GM12878 (cell line): ENCODE data around the gene BNIP5. TPM values are rescaled to one million over a fixed set of nuclear protein-coding genes. Genes with fewer than 3 reads are reported as not detected.

Experiments
- ATAC-seq: fragments of 200-7000 bp; cut with Tn5 transposase; 3 replicates; pipeline ENCODE4 v1.9.1; 2020; ENCODE audit warnings: mild to moderate bottlenecking, moderate library complexity
- BruUV-seq: library from RNA; stranded (reverse); fragments of 400-500 nt; replicated peaks from 2 replicates; lab custom pipeline; 2021; lab: Mats Ljungman, UMichigan
- CTCF ChIA-PET: fragments of 300-600 bp; sonication (Branson Sonifier 250); formaldehyde crosslinking; extraction: SDS; loops from one replicate; lab custom pipeline; 2021; ENCODE audit warnings: inconsistent platforms; lab: Yijun Ruan, JAX
- POLR2A ChIA-PET: fragments of 350-600 bp; formaldehyde crosslinking; extraction: SDS; loops from one replicate; lab custom pipeline; 2021; ENCODE audit warnings: inconsistent platforms; lab: Charles Lee
- RAD21 ChIA-PET: fragments of 300-600 bp; sonication (Branson Sonifier 250); formaldehyde crosslinking; loops from one replicate; lab custom pipeline; 2023; ENCODE audit warnings: antibody characterized with exemption; ENCODE audit not compliant: unreplicated experiment; lab: Charles Lee
- SMC1A ChIA-PET: fragments of 300-600 bp; sonication (Branson Sonifier 250); formaldehyde crosslinking; loops from one replicate; lab custom pipeline; 2023; ENCODE audit not compliant: unreplicated experiment, uncharacterized antibody; lab: Charles Lee
- DNase-seq: peaks from one replicate; pipeline ENCODE4 v3.0.0-alpha.2; 2011; ENCODE audit warnings: low read depth, low spot score
- FAIRE-seq: peaks from 3 replicates; lab custom pipeline; 2011; peaks lifted over from hg19 to GRCh38; lab: Jason Lieb, UNC
- H2AFZ ChIP-seq: 2 replicates; pipeline ENCODE4 v1.6.0; 2011; ENCODE audit warnings: low read depth, low read length, control low read depth; ENCODE audit not compliant: control insufficient read depth
- H3K27ac ChIP-seq: 2 replicates; pipeline ENCODE4 v1.5.1; 2011; ENCODE audit warnings: control low read depth; ENCODE audit not compliant: control insufficient read depth, insufficient read depth
- H3K27me3 ChIP-seq, 2 experiments: replicated peaks in 1 of 2; 2 replicates each; pipeline versions ENCODE4 v1.6.0 to v1.6.1; 2011; ENCODE audit warnings: low read length in 1 of 2; ENCODE audit not compliant: control insufficient read depth in 2 of 2, insufficient read depth in 2 of 2
- H3K36me3 ChIP-seq, 2 experiments: 2 replicates each; pipeline ENCODE4 v1.5.1; 2011; ENCODE audit warnings: low read length in 1 of 2; ENCODE audit not compliant: control insufficient read depth in 2 of 2, insufficient read depth in 2 of 2
- H3K4me1 ChIP-seq: 2 replicates; pipeline ENCODE4 v1.6.1; 2011; ENCODE audit warnings: mild to moderate bottlenecking, low read length, moderate library complexity, mixed read lengths; ENCODE audit not compliant: control insufficient read depth, insufficient read depth
- H3K4me2 ChIP-seq: 2 replicates; pipeline ENCODE4 v1.6.0; 2011; ENCODE audit warnings: control low read depth; ENCODE audit not compliant: control insufficient read depth, insufficient read depth
- H3K4me3 ChIP-seq: fragments of 200-600 bp; sonication (generic); 2 replicates; pipeline ENCODE4 v1.5.1; 2016
- H3K79me2 ChIP-seq: 2 replicates; pipeline ENCODE4 v1.6.0; 2011; ENCODE audit warnings: low read length; ENCODE audit not compliant: control insufficient read depth, insufficient read depth
- H3K9ac ChIP-seq: 2 replicates; pipeline ENCODE4 v1.8.0; 2011; ENCODE audit warnings: low read length, control low read depth, mixed read lengths; ENCODE audit not compliant: control insufficient read depth, insufficient read depth
- H3K9me3 ChIP-seq: replicated peaks from 3 replicates; pipeline ENCODE4 v1.5.1; 2011; ENCODE audit warnings: mild to moderate bottlenecking, low read length; ENCODE audit not compliant: control insufficient read depth, insufficient read depth
- H4K20me1 ChIP-seq: 2 replicates; pipeline ENCODE4 v1.6.0; 2011; ENCODE audit not compliant: control insufficient read depth, insufficient read depth
- BACH1 ChIP-seq: fragments of 450-650 bp; IDR thresholded peaks from 2 replicates; pipeline ENCODE4 v1.6.1; 2017; ENCODE audit warnings: mild to moderate bottlenecking, borderline replicate concordance
- CBFB ChIP-seq: IDR thresholded peaks from 2 replicates; pipeline ENCODE4 v1.6.1; 2016; ENCODE audit warnings: antibody characterized with exemption, low read depth
- HCFC1 ChIP-seq: fragments of 150-350 bp; IDR thresholded peaks from 2 replicates; pipeline ENCODE4 v1.6.1; 2014; ENCODE audit warnings: low read length
- MXI1 ChIP-seq: fragments of 150-350 bp; IDR thresholded peaks from 2 replicates; pipeline ENCODE4 v1.6.1; 2011; ENCODE audit warnings: low read depth, mild to moderate bottlenecking, inconsistent platforms, low read length, improper control_type of control experiment
- RELB ChIP-seq: fragments of 450-650 bp; IDR thresholded peaks from 2 replicates; pipeline ENCODE4 v1.6.1; 2017; ENCODE audit warnings: low read depth, mild to moderate bottlenecking, moderate library complexity
- RUNX3 ChIP-seq: IDR thresholded peaks from 2 replicates; pipeline ENCODE4 v1.6.1; 2012; ENCODE audit warnings: low read length, inconsistent platforms
- SREBF2 ChIP-seq: IDR thresholded peaks from 2 replicates; pipeline ENCODE4 v1.6.1; 2012; ENCODE audit warnings: mild to moderate bottlenecking, low read length
- TAF1 ChIP-seq: IDR thresholded peaks from 2 replicates; pipeline ENCODE4 v1.6.1; 2011; ENCODE audit warnings: mild to moderate bottlenecking, low read depth, low read length, borderline replicate concordance
- TARDBP ChIP-seq: IDR thresholded peaks from 2 replicates; pipeline ENCODE4 v1.6.1; 2016; ENCODE audit warnings: borderline replicate concordance
- ZNF592 ChIP-seq: fragments of 450-650 bp; IDR thresholded peaks from 2 replicates; pipeline ENCODE4 v1.6.1; 2017; ENCODE audit warnings: mild to moderate bottlenecking, moderate library complexity
- WGBS: methylation state at CpG from one replicate; pipeline ENCODE4 v1.1.6; 2016; ENCODE audit warnings: low lambda C conversion rate; ENCODE audit not compliant: insufficient replicate concordance, insufficient coverage; ENCODE audit errors: missing lambda C conversion rate; 5-methylcytosine and 5-hydroxymethylcytosine counted together
- in situ Hi-C: fragments of 300-500 bp; cut with MboI; formaldehyde crosslinking; loops from 9 replicates; pipeline ENCODE4 v1.14.3; 2018; ENCODE audit warnings: mixed read lengths
- intact Hi-C: fragments of 100-400 bp; cut with micrococcal nuclease; formaldehyde crosslinking; loops from one replicate; pipeline ENCODE4 v1.14.2; 2022; ENCODE audit not compliant: unreplicated experiment
- polyA plus RNA-seq, 11 experiments: library from polyadenylated mRNA; depleted of rRNA in 4 of 11; unstranded in 6 of 11; stranded (reverse) in 5 of 11; fragments of >200 nt; fragmentation: Nextera tagmentation in 4 of 11; fragmentation: Illumina TruSeq in 1 of 11; extraction: Ambion mirVana in 4 of 11; extraction: Trizol in 1 of 11; gene quantifications; 1 replicate in 1 of 11; 2 replicates in 10 of 11; pipeline versions ENCODE4 v1.2.1 to v1.2.3, GENCODE V29; 2011 to 2016; ENCODE audit warnings: inconsistent platforms in 2 of 11, missing spikeins in 2 of 11, low read depth in 1 of 11
- total RNA-seq, 4 experiments: library from RNA; depleted of rRNA in 3 of 4; stranded (reverse); fragments of >200 nt in 3 of 4; fragmentation: Illumina TruSeq in 1 of 4; extraction: Trizol in 1 of 4; gene quantifications; 2 replicates each; pipeline versions ENCODE4 v1.2.1 to v1.2.3, GENCODE V29; 2013 to 2021
- TF ChIP-seq, protein P1 (sequence below): fragments of 450-650 bp; IDR thresholded peaks from 2 replicates; pipeline ENCODE4 v1.6.1; 2016; ENCODE audit warnings: mild to moderate bottlenecking

The BNIP5 gene
- total and polyA plus RNA-seq, 10 of the 15 experiments (the other 5 are each of a cell fraction or from before 2014, with no cell fraction given) = 0.02 to 0.68 (median 0.05) TPM; not detected in 2

GRCh38 chr6:36269834-36270705, 66.6 kb downstream of the BNIP5 start, which contains the start of gene PNPLA1 (continued):
- TF ChIP-seq, protein P1, sequence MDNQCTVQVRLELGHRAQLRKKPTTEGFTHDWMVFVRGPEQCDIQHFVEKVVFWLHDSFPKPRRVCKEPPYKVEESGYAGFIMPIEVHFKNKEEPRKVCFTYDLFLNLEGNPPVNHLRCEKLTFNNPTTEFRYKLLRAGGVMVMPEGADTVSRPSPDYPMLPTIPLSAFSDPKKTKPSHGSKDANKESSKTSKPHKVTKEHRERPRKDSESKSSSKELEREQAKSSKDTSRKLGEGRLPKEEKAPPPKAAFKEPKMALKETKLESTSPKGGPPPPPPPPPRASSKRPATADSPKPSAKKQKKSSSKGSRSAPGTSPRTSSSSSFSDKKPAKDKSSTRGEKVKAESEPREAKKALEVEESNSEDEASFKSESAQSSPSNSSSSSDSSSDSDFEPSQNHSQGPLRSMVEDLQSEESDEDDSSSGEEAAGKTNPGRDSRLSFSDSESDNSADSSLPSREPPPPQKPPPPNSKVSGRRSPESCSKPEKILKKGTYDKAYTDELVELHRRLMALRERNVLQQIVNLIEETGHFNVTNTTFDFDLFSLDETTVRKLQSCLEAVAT = no peak
- TF ChIP-seq TAF1 (no peak), CBFB (no peak)

DNA sequence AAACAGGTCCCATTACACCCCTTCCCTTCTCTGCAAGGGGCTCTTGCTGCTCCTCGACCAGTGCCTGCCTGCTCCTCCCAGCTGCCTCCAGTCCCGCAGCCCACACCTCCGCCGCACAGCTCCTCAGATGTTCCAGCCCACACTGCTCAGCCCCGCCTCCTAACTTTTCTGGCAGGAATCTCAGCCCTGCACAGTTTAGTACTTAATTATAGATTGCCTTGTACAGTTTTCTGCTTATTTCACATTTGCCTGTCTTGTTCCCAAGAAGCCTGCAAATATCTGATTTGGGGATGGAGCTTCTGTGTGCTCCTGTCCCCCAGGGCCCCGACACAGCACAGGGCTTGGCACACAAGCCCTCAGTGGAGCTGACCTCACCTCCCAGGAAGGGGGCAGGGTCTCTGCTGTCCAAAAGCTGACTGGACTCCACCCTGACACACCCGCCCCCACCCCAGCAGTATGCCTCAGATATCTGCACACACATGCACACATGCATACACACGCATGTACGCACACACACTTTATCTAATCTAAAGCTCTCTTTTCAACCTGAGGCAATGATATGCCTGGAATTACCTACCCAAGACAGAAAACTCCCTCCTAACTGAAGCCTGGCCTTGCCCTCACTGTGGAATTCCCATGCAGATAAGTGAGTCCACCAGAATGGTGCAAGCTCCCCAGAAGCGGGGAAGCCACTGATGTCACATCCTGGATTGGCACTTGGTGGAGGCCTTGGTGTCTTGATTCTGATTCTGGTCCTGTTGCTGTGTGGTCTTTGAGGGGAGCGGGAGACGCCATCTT, 68.0 kb downstream of the BNIP5 start:
- Histone ChIP-seq H3K27me3 (no peaks in the 10 kb centered on the region; a peak in 1 of 4 replicates), H4K20me1 (no peaks in the 10 kb centered on the region), H3K4me3 (no peak overlapping the region), H3K79me2 (no peaks in the 10 kb centered on the region), H3K36me3 (no peaks in the 10 kb centered on the region), H2AFZ (no peak overlapping the region), H3K4me2 (no peak overlapping the region), H3K27ac (no peak overlapping the region), H3K4me1 (no peaks in the 10 kb centered on the region), H3K9me3 (peaks cover 4% of the 10 kb centered on the region; the same call in 1 of the 3 replicates), H3K9ac (no peak overlapping the region)
- in situ Hi-C loops = no loop called here
- FAIRE-seq = no peak
- intact Hi-C loops = no loop called here
- SMC1A ChIA-PET = interaction anchor here (0.8 kb wide), 1 partner anchor 12 kb away, joined by 5 read pairs; no protein-coding TSS in a partner anchor
- WGBS = 60% methylated on average over 12 of the region's 12 CpGs
- ATAC-seq = no peak
- RAD21 ChIA-PET = no interaction called here
- POLR2A ChIA-PET = interaction anchor here (0.5 kb wide), 1 partner anchor 92 kb away, joined by 3 read pairs; no protein-coding TSS in a partner anchor
- CTCF ChIA-PET = no interaction called here
- no peak for DNase-seq
- BruUV-seq = no TSS peak
- TF ChIP-seq HCFC1 (no peak), BACH1 (no peak), MXI1 (no peak), RUNX3 (no peak), RELB (no peak), TARDBP (no peak), SREBF2 (no peak), ZNF592 (no peak)
